NOMO-1 treated with dmso at 0.1 percent for 144 hours (cell line): ENCODE data around the gene FBXO47.
A peak's percentile ranks its signal among the peaks of the same experiment; 100 is the strongest.

Source experiments
- DNase-seq: peaks from one replicate; lab custom pipeline; 2025; ENCODE audit not compliant: unreplicated experiment; lab: John Stamatoyannopoulos, UW

The FBXO47 gene

DNA sequence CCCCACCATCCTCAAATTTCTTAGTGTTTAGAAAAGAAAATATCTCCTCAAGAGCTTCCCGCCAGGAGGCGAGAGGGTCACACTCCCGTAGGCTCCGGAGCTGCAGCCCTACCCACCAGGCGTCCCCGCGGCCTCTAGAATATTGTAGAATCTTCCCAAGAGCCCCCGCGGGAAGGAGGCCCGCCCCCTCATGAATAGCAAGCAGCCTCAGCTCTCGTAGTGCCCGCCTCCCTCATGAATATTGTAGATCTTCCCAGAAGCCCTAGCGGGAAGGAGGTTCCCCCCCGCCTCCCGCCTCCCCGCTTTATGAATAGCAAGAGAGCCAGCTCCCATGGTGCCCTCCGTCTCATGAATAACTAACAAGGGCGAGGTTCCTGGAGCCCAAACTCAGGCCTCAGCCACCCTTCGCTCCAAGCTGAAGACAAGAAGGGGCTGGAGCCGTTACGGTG, at the start of gene FBXO47:
Gene FBXO47, minus strand, starts transcription at position 114 of the 449 bp plus-strand sequence. CDS start 4,378 bp downstream, outside the sequence.
- peak; percentile 54 for DNase-seq

- DNase-seq = no peak
These were observed 49.3 kb upstream of the FBXO47 start for GRCh38 chr17:39016193-39017153.

DNA sequence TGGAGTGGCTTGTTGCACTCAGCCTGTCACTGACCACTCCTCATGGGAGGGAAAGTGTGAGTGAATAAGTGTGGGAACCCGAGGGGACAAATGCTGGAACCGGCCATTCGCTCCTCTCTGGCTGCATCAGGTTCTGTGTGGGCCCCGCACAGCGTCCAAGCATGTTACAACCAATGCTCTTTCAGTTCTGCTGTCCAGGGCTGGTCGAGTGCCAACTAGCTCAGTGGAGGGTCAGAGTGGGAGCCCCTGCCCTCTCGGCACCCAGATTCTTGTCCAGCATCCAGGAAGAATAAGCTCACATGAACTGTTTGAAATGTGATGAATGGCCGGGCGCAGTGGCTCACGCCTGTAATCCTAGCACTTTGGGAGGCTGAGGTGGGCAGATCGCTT, 48.3 kb upstream of the FBXO47 start:
- no peak for DNase-seq

DNA sequence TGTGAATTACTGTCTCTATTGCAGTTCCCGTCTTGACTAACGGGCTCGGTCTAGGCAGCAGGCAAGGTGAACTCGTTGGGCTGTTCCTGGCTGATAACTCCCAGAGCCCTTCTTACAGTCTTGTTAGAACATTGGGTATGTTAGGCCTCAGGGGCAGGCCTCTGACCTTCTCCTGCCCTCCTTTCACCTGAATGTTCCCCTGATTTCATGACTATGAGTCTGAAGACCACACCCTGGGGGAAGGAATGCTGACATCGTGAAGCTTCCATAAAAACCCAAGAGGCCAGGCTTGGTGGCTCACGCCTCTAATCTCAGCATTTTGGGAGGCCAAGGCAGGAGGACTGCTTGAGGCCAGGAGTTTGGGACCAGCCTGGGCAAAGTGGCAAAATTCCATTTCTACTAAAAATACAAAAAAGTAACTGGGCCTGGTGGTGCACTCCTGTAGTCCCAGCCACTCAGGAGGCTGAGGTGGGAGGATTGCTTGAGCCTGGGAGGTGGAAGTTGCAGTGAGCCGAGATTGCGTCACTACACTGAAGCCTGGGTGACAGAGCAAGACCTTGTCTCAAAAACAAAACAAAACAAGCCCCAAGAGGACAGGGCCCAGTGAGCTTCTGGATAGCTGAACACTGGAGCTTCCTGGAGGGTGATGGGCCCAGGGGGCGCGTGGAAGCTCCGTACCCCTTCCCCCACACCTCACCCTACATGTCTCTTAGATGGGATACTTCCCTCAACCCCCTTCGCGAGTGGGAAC, 47.8 kb upstream of the FBXO47 start:
- DNase-seq = no peak

DNA sequence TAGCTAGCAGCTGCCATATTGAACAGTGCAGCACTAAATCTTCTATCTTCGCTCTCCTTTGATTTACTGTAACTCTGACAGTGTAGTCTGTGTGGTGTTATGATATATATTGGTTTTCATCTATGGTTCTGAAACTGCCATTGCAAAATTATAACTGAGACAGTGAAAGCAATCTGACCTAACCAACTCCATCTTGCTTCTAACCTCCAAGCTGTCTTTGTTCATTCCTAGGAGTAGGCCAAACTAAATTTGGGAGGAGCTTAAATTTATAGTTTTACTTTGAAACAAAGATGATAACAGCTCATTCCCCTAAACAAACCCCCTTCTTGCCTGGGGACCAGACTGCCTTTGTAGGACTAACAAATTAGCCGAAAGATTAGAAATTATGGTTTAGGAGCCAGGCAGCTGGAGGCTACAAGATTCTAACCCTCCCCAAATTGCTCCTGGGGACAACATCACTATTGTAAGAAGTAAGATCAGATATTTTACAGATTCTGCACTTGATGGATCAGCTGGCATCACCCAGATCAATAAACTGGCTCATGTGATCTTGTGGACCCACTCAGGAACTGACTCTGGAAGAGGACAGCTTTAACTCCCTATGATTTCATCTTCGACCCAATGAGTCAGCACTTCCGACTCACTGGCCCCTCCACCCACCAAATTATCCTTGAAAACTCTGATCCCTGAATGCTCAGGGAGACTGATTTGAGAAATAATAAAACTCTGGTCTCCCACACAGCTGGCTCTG, 47.0 kb upstream of the FBXO47 start:
- DNase-seq = no peak

GRCh38 chr17:39012725-39013124, 45.5 kb upstream of the FBXO47 start:
- DNase-seq = no peak

DNA sequence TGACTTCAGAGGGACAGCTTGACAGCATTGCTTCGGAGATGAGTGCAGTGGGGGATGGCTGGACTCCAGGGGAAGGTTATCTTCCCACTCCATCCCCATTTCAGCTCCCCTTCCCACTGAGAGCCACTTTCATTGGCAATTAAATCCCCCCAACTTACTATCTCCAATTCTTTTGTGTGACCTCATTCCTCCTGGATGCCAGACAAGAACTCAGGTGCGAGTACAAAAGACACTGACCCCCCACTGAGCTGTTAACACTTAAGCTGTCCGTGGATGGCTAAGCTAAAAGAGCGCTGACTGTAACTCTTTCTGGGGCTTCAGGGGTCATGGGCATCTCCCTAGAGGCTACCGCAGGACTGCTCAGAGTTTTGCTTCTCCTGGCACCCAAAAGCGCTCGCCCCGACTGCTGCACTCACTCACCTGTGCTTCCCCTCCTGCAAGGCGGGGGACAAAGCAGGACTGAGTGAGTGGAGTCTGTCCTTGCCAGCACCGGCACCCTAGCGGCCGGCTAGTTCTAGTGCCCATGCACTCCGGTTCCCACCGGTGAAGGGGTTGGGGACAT, 44.8 kb upstream of the FBXO47 start:
- no peak for DNase-seq

GRCh38 chr17:39009581-39010001, 42.4 kb upstream of the FBXO47 start:
- no peak for DNase-seq

GRCh38 chr17:39008633-39009032, 41.4 kb upstream of the FBXO47 start:
- no peak for DNase-seq

- DNase-seq = no peak
These were observed 36.0 kb upstream of the FBXO47 start for GRCh38 chr17:39002991-39003715.

DNA sequence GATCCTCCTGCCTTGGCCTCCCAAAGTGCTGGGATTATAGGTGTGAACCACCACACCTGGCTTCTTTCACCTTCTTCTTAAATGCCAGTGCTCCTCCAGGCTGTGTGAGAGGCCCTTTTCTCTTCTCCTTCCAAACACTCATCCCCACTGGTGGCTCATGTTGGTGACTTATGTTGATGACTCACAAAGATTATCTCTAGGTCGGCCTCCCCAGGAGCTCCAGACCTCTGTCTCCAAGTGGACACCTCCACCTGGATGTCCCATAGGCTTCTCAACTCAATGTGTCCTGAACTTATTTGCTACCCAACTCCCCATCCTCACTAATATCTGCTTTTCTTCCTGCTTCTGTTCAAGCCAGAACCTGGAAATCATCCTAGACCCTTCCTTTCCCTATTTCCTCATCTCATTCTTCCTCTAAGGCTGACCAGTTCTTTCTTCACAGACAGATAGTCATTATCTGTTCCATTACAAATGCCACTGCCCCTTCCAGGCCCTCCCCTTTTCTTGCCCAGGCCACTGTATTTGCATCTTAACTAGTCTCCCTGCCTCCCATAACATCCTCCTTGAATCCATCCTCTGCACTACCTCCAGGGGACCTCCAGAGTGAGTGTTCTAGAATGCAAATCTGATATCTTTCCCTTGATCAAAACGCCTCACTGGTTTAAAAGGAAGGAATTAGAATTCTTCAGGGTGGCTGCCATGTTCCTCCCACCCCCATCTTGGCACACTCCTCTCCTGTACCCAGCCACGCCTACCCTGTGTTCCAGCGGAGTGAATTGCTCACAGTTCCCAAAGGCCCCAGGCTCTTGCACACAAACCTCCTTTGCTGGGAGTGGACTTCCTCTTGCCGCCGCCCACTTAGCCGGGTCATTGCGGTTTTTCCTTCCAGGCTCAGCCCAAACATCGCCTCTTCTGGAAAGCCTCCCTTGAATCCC, 34.8 kb upstream of the FBXO47 start:
- no peak for DNase-seq

DNA sequence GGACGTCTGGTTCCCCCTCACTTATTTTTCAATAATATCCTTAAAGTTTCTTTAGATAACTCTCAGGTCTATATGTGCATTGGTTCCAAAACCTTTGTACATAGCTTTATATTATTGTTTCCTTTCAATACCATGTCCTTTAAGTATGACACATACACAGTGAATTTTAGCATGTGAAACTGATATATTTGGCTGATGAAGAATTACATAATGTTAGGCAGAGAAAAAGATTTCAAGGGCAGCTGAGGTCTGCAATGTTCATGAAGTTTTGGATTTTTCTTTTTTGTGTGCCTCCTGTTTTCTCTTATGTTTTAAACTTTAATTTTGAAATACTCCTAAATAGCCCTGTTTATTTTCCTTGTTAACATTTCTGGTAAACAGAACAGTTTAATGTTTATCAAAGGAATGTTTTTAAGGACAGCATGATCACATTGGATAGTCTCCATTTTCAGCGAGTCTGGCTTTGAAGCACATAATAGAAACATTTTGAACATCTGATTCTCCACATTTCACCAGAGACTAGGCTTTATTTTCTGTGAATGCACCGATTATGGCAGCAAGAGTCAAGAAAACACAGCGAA, 32.9 kb upstream of the FBXO47 start:
- no peak for DNase-seq

DNA sequence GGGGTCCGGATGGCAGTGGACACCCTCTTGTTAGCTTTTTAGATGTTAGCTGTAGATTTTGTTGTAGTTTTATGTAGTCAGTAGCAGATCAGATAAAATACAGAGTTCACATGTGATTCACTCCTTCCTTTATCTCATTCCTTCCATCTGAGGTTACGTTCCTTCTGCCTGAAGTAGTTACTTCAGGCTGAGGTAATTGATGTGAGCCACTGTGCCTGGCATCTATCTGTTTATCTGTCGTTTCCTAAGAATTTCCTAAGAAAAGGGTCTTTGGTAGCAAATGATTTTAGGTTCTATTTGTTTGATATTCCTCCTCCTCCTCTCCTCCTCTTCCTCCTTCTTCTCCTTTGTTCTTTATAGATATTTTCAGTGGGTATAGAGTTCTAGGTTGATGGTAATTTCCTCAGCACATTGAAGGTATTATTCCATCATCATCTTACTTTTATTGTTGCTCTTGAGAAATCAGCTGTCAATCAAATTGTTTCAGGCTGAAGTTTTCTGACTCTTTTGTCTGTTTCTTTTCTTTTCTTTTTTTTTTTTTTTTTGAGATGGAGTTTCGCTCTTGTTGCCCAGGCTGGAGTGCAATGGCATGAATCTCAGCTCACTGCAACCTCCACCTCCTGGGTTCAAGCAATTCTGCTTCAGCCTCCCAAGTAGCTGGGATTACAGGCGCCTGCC, 29.6 kb upstream of the FBXO47 start:
- no peak for DNase-seq

DNA sequence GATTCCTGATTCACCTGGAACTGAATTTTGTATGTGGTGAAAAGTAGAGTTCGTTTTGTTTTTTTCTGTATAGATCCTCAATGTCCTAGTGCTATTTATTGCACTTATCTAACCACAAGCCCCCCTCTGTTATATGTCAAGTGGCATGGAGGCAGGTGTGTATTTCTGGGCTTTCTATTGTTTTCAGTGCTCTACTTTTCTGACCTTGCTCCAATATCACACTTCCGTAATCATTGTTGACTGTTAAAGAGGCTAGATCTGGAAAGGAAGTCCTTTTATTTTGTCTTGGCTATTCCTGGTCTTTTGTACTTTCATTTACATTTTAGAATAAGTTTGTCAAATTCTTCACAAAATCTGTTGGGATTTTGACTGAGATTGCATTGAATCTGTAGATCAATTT, 26.8 kb upstream of the FBXO47 start:
- DNase-seq = no peak

DNA sequence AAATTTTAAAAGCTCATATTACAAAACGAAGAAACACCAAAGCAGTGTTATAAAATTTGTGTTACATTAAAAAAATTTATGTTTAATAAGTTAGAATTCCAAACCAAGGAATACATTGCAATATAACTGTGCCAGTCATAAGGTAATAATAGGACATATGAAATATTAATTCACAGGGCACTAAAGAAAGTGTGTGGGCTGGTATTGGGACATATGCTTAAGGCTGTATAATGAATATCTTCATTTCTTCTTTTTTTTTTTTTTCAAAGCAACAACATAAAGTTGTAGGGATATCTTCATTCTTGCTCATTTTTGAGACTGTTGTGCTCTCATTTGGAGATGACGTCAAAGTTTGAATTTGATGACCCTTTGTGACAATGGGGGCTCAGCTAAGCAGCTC, 17.5 kb upstream of the FBXO47 start:
- DNase-seq = no peak

- DNase-seq = peak; percentile 22
These were observed 15.9 kb upstream of the FBXO47 start for GRCh38 chr17:38982858-38983746.

DNA sequence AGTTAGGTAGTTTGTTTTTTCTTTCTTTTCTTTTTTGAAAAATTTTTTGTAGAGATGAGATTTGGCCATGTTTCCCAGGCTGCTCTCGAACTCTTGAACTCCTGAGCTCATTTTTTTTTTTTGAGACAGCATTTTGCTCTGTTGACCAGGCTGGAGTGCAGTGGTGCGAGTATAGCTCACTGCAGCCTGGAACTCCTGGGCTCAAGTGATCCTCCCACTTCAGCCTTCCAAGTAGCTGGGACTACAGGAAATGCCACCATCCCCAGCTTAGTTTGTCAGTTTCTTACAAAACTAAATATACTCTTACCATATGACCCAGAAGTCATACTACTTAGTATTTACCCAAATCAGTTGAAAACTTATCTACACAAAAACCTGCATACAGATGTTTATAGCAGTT, 14.4 kb upstream of the FBXO47 start:
- DNase-seq = no peak
